NCI-H748 treated with DMSO at 0.1 percent for 48 hours (cell line): ENCODE data around the gene SSTR3.
"Not testable (repeated sequence)": the region's sequence is repeated elsewhere in the genome, so short reads cannot be mapped to it uniquely, and the experiment has no call there.

ENCODE experiments used
- DNase-seq: peaks from one replicate; lab custom pipeline; 2025; lab: John Stamatoyannopoulos, UW

The SSTR3 gene

GRCh38 chr22:37210041-37210803, 2.1 kb downstream of the SSTR3 start:
- DNase-seq = no peak

GRCh38 chr22:37209140-37209845, 3.0 kb downstream of the SSTR3 start:
- no peak for DNase-seq

- DNase-seq = no peak
These were observed 3.7 kb downstream of the SSTR3 start for GRCh38 chr22:37208401-37209139.

GRCh38 chr22:37207981-37208380, 4.3 kb downstream of the SSTR3 start:
- DNase-seq = no peak

GRCh38 chr22:37206841-37207821, 5.1 kb downstream of the SSTR3 start:
- no peak for DNase-seq

- DNase-seq = no peak
These were observed 6.0 kb downstream of the SSTR3 start for GRCh38 chr22:37206118-37206840.

GRCh38 chr22:37205046-37205445, 7.2 kb downstream of the SSTR3 start:
- DNase-seq = no peak

GRCh38 chr22:37204045-37204655, 8.1 kb downstream of the SSTR3 start:
- no peak for DNase-seq

- no peak for DNase-seq
These were observed 8.8 kb downstream of the SSTR3 start for GRCh38 chr22:37203354-37204044.

- no peak for DNase-seq
These were observed 9.6 kb downstream of the SSTR3 start for GRCh38 chr22:37202716-37203115.

- no peak for DNase-seq
These were observed 10.2 kb downstream of the SSTR3 start for GRCh38 chr22:37202001-37202555.

- DNase-seq = not testable (repeated sequence)
These were observed 10.8 kb downstream of the SSTR3 start for GRCh38 chr22:37201443-37201820.

- no peak for DNase-seq
These were observed 12.5 kb downstream of the SSTR3 start for GRCh38 chr22:37199760-37200108.

GRCh38 chr22:37199103-37199759, 13.0 kb downstream of the SSTR3 start:
- DNase-seq = peak; percentile 85

- peak; percentile 10 for DNase-seq
These were observed 13.8 kb downstream of the SSTR3 start for GRCh38 chr22:37198258-37199102.

GRCh38 chr22:37197451-37198257, 14.6 kb downstream of the SSTR3 start:
- DNase-seq = no peak
